ENCODE data around the gene CCDC116. TPM values are rescaled to one million over a fixed set of nuclear protein-coding genes. Genes with fewer than 3 reads are reported as not detected.

CCDC116 gene
- total and polyA plus RNA-seq, 2 experiments from 2014 or later, result 0.14 TPM; not detected in 1

GRCh38 chr22:21590809-21591641, 41.5 kb upstream of the CCDC116 start:
- Mint-ChIP-seq H3K4me3 (no peak overlapping the region), H3K9me3 (no peaks in the 10 kb centered on the region; the same call in 2 of the 3 replicates), H3K36me3 (ENCODE audit: low read depth) (peaks cover 37% of the 10 kb centered on the region), H3K27ac (no peak overlapping the region), H3K27me3 (ENCODE audit: insufficient read depth, low read depth, poor library complexity) (peaks cover 15% of the 10 kb centered on the region), H3K4me1 (peaks cover 24% of the 10 kb centered on the region)
- peaks cover 7% of the 10 kb centered on the region; the same call in 1 of the 2 replicates for H3F3A ChIP-seq (replicated peaks; ENCODE audit: low read depth)
- H3K27me3 ChIP-seq (ENCODE audit: insufficient read depth), result no peaks in the 10 kb centered on the region
- no peak overlapping the region for H2AFZ ChIP-seq
- H3K9me2 ChIP-seq (ENCODE audit: insufficient read depth), result no peaks in the 10 kb centered on the region
- no peak overlapping the region for H3K4me3 ChIP-seq
- 0 out of 2 replicates have a peak overlapping the region, but pooled peaks have one; percentile 39 for H3K27ac ChIP-seq (ENCODE audit: low read depth)
- peaks cover 13% of the 10 kb centered on the region for H3K36me3 ChIP-seq (ENCODE audit: insufficient read depth)
- H3K79me2 ChIP-seq (replicated peaks; ENCODE audit: insufficient read depth), result peaks cover 100% of the 10 kb centered on the region
- DNase-seq (ENCODE audit: low spot score) (no peak), ATAC-seq (no peak)
- peaks cover 94% of the 10 kb centered on the region for H4K20me1 ChIP-seq (replicated peaks; ENCODE audit: insufficient read depth)
- H3K4me2 ChIP-seq, result no peak overlapping the region
- H3K4me1 ChIP-seq (ENCODE audit: insufficient read depth), result no peaks in the 10 kb centered on the region; the same call in 1 of the 2 replicates
- TF ChIP-seq POLR2AphosphoS5 (IDR thresholded peaks at IDR 0.05; ENCODE audit: low read depth) (no peak), ZNF331 (CRISPR knock-in tag; IDR thresholded peaks at IDR 0.05; ENCODE audit: low read depth) (no peak), JUNB (IDR thresholded peaks at IDR 0.05; ENCODE audit: unreplicated experiment) (no peak), STAT1 (IDR thresholded peaks at IDR 0.05; ENCODE audit: unreplicated experiment) (no peak), ZNF462 (CRISPR knock-in tag; IDR thresholded peaks at IDR 0.05) (no peak), ETS1 (IDR thresholded peaks at IDR 0.05) (no peak), NANOG (IDR thresholded peaks at IDR 0.05; ENCODE audit: borderline replicate concordance) (no peak), EZH2 (IDR thresholded peaks at IDR 0.05; ENCODE audit: low read depth, unreplicated experiment) (no peak), CREB1 (CRISPR knock-in tag; IDR thresholded peaks at IDR 0.05; ENCODE audit: low read depth) (no peak), EZH2phosphoT487 (IDR thresholded peaks at IDR 0.05; ENCODE audit: unreplicated experiment) (no peak), ZNF114 (CRISPR knock-in tag; IDR thresholded peaks at IDR 0.05) (no peak)
- TF ChIP-seq, protein P1, sequence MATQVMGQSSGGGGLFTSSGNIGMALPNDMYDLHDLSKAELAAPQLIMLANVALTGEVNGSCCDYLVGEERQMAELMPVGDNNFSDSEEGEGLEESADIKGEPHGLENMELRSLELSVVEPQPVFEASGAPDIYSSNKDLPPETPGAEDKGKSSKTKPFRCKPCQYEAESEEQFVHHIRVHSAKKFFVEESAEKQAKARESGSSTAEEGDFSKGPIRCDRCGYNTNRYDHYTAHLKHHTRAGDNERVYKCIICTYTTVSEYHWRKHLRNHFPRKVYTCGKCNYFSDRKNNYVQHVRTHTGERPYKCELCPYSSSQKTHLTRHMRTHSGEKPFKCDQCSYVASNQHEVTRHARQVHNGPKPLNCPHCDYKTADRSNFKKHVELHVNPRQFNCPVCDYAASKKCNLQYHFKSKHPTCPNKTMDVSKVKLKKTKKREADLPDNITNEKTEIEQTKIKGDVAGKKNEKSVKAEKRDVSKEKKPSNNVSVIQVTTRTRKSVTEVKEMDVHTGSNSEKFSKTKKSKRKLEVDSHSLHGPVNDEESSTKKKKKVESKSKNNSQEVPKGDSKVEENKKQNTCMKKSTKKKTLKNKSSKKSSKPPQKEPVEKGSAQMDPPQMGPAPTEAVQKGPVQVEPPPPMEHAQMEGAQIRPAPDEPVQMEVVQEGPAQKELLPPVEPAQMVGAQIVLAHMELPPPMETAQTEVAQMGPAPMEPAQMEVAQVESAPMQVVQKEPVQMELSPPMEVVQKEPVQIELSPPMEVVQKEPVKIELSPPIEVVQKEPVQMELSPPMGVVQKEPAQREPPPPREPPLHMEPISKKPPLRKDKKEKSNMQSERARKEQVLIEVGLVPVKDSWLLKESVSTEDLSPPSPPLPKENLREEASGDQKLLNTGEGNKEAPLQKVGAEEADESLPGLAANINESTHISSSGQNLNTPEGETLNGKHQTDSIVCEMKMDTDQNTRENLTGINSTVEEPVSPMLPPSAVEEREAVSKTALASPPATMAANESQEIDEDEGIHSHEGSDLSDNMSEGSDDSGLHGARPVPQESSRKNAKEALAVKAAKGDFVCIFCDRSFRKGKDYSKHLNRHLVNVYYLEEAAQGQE (IDR thresholded peaks at IDR 0.05; ENCODE audit: unreplicated experiment), result no peak
- TF ChIP-seq, protein P2, sequence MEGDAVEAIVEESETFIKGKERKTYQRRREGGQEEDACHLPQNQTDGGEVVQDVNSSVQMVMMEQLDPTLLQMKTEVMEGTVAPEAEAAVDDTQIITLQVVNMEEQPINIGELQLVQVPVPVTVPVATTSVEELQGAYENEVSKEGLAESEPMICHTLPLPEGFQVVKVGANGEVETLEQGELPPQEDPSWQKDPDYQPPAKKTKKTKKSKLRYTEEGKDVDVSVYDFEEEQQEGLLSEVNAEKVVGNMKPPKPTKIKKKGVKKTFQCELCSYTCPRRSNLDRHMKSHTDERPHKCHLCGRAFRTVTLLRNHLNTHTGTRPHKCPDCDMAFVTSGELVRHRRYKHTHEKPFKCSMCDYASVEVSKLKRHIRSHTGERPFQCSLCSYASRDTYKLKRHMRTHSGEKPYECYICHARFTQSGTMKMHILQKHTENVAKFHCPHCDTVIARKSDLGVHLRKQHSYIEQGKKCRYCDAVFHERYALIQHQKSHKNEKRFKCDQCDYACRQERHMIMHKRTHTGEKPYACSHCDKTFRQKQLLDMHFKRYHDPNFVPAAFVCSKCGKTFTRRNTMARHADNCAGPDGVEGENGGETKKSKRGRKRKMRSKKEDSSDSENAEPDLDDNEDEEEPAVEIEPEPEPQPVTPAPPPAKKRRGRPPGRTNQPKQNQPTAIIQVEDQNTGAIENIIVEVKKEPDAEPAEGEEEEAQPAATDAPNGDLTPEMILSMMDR (conservative IDR thresholded peaks at IDR 0.05; ENCODE audit: low read depth in 2 of 2), result no peak

Measured in GM23338 (cell line).